Measurements from ENCODE around the gene NPW.

Gene NPW

DNA sequence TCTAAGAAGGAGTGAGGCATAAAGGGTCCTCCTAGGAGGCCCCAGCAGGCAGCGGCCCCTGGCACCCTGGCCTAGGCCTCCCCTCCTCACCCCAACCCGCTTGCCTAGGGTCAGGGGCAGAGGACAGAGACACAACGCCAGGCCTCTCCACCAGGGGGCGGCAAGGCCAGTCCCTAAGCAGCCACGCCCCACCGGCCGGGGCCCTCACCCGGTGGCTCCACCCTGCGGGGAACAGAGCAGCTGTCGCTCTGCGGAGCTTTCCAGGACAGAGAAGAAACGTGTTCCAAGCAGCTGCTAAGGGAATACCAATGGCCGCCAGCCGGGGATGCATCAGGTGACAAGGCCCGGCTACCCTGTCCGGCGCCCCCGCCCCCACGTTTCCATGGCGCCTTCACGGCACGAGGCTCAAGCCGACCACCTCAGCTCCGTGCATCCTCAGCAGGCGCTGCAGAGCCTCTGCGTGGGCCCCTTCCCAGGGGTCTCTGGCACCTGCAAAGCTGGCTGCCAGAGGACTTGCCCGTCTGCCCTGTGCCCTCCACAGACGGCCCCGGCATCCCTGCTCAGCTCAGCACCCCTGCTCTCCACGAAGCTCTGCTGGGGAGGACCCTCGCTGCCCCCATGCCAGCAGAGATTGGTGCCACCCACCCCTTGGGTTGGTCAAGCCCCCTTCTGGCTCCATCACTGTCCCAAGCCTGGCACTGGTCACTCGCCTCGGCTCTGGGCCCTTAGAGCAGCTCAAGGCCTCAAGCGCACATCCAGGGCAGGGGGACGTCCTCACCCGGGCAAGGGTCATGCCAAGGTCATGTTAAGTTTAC, 15.6 kb upstream of the NPW start:
- no peak overlapping the region for H3K4me3 ChIP-seq (ENCODE audit: low read depth, low read length)
- TF ChIP-seq POLR2A (IDR thresholded peaks at IDR 0.05; ENCODE audit: extremely low read depth, insufficient read length), result no peak
- TF ChIP-seq, protein P1, sequence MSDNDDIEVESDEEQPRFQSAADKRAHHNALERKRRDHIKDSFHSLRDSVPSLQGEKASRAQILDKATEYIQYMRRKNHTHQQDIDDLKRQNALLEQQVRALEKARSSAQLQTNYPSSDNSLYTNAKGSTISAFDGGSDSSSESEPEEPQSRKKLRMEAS (IDR thresholded peaks at IDR 0.05; ENCODE audit: low read depth, low read length), result peak; percentile 71
- TF ChIP-seq, protein P2, sequence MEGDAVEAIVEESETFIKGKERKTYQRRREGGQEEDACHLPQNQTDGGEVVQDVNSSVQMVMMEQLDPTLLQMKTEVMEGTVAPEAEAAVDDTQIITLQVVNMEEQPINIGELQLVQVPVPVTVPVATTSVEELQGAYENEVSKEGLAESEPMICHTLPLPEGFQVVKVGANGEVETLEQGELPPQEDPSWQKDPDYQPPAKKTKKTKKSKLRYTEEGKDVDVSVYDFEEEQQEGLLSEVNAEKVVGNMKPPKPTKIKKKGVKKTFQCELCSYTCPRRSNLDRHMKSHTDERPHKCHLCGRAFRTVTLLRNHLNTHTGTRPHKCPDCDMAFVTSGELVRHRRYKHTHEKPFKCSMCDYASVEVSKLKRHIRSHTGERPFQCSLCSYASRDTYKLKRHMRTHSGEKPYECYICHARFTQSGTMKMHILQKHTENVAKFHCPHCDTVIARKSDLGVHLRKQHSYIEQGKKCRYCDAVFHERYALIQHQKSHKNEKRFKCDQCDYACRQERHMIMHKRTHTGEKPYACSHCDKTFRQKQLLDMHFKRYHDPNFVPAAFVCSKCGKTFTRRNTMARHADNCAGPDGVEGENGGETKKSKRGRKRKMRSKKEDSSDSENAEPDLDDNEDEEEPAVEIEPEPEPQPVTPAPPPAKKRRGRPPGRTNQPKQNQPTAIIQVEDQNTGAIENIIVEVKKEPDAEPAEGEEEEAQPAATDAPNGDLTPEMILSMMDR (IDR thresholded peaks at IDR 0.05; ENCODE audit: low read depth, low read length), result peak; percentile 87
- TF ChIP-seq MYC (IDR thresholded peaks at IDR 0.05; ENCODE audit: low read depth, low read length), result no peak
- peak; percentile 85 for DNase-seq (ENCODE audit: low read depth)

DNA sequence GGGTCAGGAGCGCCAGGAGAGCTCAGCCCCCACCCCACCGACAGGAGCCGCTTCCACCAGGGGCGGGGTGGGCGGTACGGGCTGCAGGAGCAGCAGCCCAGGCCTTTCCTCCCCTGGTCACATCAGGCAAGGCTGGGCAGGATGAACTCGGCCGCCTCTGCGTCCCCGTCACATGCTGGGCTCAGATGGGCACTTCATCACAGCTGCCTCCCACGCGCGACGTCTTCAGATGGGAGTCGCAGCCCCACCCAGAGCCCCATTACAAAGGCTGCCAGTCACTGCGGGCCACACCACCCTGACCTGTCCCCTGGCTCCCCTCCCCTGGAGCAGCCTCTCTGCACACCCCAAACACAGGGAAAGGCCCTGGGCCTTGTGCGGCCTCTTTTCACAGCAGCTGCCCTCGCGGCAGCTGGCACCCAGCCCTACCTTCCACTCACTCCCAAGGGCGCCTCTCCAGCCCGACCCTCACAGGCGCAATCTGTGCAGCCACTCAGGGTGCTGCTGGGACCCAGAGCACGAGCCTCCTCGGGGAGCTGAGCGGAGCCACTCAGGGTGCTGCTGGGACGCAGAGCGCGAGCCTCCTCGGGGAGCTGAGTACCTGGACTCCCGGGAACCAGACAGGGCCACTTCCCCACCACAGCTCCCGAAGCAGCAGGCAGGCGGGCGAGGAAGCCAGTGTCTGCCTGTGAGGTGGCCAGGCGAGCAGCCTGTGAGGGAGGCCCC, 14.6 kb upstream of the NPW start:
- TF ChIP-seq, protein P1 (IDR thresholded peaks at IDR 0.05; ENCODE audit: low read depth, low read length), result no peak
- TF ChIP-seq MYC (IDR thresholded peaks at IDR 0.05; ENCODE audit: low read depth, low read length) (no peak), POLR2A (IDR thresholded peaks at IDR 0.05; ENCODE audit: extremely low read depth, insufficient read length) (no peak)
- TF ChIP-seq, protein P2 (IDR thresholded peaks at IDR 0.05; ENCODE audit: low read depth, low read length), result no peak
- DNase-seq (ENCODE audit: low read depth), result no peak
- H3K4me3 ChIP-seq (ENCODE audit: low read depth, low read length), result no peak overlapping the region

DNA sequence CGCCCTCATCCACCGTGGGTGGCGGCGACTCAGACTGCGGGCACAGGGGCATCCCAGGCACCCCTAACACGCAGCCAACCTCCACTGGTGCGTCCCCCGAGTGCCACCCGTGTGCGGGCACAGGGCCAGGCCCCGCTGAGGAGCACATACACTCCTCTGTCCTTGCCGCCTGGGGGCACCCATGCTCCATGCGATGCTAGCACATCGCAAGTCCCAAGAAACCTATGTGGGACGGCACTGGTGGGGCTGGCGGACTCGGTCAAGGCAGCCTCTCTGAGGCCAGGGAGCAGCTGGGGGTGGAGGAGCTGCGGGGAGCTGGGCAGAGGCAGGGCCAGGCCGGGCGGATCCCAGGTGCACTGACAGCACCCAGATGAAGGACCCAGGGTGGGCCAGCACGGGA, 13.9 kb upstream of the NPW start:
- no peak for TF ChIP-seq POLR2A (IDR thresholded peaks at IDR 0.05; ENCODE audit: extremely low read depth, insufficient read length)
- TF ChIP-seq MYC (IDR thresholded peaks at IDR 0.05; ENCODE audit: low read depth, low read length), result no peak
- TF ChIP-seq, protein P2 (IDR thresholded peaks at IDR 0.05; ENCODE audit: low read depth, low read length), result no peak
- TF ChIP-seq, protein P1 (IDR thresholded peaks at IDR 0.05; ENCODE audit: low read depth, low read length), result no peak
- no peak overlapping the region for H3K4me3 ChIP-seq (ENCODE audit: low read depth, low read length)
- no peak for DNase-seq (ENCODE audit: low read depth)

DNA sequence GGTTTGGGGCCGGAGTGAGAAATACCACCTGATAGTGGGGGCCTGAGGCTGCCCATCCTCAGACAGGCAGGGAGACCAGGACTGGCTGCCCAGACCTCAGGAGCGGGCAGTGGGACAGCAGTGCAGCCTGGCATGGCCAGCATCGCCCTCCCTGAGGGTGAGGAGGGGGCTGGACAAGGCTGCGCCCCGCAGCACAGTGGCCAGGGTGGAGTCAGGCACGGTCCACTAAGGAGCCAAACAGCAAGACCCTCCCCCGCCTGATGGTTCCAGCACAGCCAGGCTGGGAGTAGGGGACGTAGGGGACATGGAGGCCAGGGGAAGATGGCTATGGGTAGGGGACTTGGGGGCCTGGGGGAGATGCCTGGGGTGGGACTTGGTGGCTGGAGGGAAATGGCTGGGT, 13.3 kb upstream of the NPW start:
- H3K4me3 ChIP-seq (ENCODE audit: low read depth, low read length), result no peak overlapping the region
- no peak for DNase-seq (ENCODE audit: low read depth)
- TF ChIP-seq, protein P2 (IDR thresholded peaks at IDR 0.05; ENCODE audit: low read depth, low read length), result no peak
- TF ChIP-seq MYC (IDR thresholded peaks at IDR 0.05; ENCODE audit: low read depth, low read length) (no peak), POLR2A (IDR thresholded peaks at IDR 0.05; ENCODE audit: extremely low read depth, insufficient read length) (no peak)
- TF ChIP-seq, protein P1 (IDR thresholded peaks at IDR 0.05; ENCODE audit: low read depth, low read length), result no peak

DNA sequence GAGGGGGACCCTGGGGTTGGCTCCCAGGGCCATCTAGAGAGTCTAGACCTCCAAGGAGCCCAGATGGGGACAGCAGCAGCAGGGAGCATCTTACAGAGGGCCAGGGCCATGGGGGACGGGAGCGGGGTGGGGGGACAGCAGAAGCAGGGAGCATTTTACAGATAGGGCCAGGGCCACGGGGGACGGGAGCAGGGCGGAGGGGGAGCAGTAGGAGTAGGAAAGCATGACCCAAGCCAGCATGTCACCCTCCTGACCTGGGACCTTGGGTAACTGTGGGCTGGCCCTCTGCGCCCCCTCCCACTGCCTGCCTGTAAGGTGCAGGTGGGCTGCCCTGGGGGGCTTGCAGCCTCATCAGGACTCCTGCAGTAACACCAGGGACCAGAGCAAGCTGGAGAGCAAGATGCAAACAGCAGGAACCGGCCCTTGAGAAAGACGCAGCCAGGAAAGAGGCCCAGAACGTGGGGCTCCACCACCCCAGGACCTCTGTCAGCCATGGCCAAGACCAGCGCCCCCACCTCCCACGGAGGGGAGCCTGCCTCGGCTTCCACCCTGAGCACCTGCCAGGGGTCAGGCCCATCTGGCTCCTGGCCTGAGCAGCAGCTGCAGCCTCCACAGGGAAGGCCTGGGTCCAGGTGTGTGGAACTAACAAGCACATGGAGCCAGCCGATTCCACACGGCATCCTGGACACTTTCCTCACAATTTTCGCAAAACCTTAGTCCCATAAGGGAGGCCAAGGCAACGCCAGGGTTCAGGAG, 12.3 kb upstream of the NPW start:
- peak overlapping the region; percentile 86 for H3K4me3 ChIP-seq (ENCODE audit: low read depth, low read length)
- DNase-seq (ENCODE audit: low read depth), result no peak
- TF ChIP-seq, protein P2 (IDR thresholded peaks at IDR 0.05; ENCODE audit: low read depth, low read length), result no peak
- TF ChIP-seq MYC (IDR thresholded peaks at IDR 0.05; ENCODE audit: low read depth, low read length), result no peak
- TF ChIP-seq, protein P1 (IDR thresholded peaks at IDR 0.05; ENCODE audit: low read depth, low read length), result no peak
- no peak for TF ChIP-seq POLR2A (IDR thresholded peaks at IDR 0.05; ENCODE audit: extremely low read depth, insufficient read length)

All from NB4 (cell line).